HG03159 (cell line): Measurements from ENCODE around the gene THAP12.

Experiments used
- ATAC-seq: cut with Tn5 transposase; IDR thresholded peaks from one replicate; pipeline ENCODE4 v1.9.1; 2021; ENCODE audit warnings: mild to moderate bottlenecking, moderate library complexity; ENCODE audit not compliant: unreplicated experiment

The THAP12 gene

DNA sequence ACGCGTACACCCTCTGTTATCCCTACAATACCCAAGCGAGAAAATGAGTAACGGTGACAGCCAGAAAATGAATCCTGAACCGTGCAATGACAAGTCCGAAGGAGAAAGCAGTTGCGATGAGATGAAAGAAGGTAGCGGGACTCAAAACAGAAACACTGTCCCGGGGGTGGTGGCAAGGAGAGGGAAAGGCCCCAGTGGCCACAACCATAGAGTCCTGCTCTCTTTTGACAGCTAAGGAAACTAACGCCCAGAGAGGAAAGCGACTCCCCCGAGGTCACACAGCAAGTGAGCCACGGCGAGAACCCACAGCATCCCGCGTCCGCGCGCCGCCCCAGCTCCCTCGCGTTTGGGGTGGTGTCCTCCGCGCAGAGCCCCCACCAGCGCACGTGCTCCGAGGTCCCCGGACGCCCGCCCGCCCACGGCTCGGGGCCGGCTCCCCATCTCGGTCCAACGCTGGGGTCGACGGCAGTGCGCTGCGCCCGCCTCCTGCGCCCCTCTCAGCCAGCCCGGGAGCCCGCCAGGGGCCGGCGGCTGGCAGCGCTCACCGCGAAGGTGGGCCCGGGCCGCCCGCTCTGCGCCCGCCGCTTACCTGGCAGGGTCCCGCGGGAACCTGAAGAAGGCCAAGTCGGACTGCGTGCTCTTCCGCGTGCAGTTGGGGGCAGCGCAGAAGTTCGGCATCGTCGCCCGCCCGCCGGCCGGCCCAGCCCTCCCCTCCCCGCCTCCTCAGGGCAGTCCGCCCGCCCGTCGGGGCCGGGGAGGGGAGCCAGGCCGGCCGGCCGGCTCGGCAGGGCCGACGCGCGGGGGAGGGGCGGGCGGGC is 564 bp downstream of the THAP12 start:
- peak; percentile 8 for ATAC-seq

DNA sequence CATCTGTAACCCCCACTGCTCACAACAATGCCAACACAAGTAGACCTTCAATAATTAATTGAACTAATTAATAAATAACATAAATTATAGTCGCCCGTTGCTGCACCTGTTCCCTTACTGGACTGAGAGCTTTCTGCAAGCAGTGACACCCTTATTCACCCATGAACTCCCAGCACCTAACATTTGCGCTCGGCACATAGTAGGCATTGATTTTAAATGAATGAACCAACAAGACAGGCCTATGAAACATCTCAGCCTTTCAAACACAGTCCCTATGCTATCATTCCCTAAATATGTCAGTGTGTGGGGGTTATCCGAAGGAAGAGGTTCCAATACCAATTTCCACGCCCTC is 1.1 kb downstream of the THAP12 start:
- ATAC-seq, result no peak

DNA sequence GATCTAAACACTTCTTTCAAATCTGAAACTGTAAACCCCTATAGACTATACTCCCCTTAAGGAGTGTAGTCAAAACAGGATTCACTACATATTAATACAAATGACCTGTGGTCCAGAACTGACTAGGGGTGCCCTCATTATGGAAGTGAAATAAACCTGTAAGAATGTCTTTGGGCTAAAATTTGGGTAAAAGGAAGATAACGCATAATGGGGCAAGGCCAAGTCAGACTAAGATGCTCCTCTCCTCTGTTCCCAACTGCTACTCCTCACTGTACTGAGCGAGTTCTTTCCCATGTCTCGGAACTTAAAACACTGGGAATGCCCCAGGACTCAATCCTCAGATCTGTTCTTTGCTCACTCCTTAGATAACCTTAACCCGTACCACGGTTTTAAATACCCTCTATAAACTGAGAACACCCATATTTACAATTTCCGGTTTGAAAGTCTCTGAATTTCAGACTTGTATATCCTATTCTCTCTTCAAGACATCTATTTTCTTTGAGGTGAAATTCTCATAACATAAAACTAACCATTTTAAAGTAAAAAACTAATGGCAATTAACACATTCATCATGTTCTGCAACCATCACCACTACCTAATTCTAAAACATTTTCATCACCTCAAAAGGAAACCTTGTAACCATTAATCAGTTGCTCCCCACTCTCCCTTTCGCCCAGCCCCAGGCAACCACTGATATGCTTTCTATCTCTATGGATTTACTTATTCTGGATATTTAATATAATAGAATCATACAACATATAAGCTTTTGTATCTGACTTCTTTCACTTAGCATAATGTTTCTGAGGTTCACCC is 4.0 kb downstream of the THAP12 start:
- ATAC-seq, result no peak

DNA sequence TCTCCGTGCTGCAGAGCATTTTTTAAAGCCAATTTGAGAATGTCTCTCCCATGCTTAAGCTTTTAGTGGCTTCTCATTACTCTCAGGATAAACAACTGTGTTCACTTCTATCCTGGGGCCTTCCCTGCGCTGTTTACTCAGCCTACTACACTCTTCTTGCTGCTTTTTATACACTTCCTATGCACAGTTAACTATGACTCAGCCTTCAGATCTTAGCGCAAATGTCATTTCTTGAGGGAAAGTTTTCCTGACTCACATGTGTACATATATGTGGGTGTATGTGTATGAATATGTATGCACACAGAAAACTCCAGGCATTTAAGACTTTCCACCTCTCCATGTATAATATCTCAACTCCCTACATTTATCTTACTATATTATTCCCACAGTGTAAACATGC is 9.8 kb downstream of the THAP12 start:
- ATAC-seq, result no peak

DNA sequence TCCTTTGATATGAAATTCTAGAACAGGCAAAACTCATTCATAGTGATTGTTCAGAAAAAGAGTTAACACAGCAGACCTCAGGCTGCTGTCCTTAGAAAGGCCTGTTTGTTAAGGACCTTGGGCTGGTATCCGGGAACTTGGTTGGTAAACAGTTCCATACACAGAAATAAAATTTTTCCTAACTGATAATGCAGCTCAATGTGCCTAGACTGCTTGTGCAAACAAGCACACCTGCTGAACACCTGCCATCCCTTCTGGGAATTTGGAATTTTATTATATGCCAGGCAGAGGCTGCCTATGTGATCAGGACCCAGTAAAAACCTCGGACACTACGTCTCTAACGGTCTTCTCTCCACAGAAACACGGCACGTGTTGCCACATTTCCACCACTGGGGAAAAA is 11.5 kb downstream of the THAP12 start:
- ATAC-seq, result no peak

DNA sequence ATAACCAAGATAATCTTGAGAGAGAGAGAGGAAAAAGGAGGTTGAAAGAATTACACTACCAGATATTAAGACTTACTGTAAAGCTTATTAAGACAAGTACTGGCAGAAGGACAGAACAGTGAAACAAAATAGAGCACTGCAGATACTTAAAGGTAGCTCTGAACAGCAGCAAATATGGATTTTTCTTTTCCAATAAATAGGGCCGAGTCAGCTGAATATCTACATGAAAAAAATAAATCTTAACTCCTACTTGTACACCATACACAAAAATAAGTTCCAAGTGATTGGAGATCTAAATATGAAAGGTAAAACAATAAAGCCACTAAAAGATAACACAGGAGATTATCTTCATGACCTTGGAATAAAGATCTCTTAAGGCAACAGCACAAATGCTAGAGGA is 12.4 kb downstream of the THAP12 start:
- no peak for ATAC-seq

DNA sequence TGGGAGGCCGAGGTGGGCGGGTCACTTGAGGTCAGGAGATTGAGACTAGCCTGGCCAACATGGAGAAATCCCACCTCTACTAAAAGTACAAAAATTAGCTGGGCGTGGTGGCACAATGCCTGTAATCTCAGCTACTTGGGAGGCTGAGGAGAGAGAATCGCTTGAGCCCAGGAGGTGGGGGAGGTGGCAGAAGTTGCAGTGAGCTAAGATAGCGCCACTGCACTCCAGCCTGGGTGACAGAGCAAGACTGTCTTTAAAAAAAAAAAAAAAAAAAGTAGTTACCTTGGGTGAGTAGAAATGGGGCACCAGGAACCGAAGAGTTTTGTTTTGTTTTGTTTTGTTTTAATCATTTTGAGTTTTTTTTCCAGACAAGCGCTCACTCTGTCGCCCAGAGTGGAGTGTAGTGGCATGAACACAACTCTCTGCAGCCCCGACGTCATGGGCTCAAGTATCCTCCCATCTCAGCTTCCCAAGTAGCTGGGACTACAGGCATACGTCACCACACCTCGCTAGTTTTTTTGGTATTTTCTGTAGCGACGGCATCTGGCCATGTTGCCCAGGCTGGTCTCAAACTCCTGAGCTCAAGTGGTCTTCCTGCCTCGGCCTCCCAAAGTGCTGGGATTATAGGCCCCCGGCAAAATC is 15.8 kb downstream of the THAP12 start:
- ATAC-seq, result no peak

DNA sequence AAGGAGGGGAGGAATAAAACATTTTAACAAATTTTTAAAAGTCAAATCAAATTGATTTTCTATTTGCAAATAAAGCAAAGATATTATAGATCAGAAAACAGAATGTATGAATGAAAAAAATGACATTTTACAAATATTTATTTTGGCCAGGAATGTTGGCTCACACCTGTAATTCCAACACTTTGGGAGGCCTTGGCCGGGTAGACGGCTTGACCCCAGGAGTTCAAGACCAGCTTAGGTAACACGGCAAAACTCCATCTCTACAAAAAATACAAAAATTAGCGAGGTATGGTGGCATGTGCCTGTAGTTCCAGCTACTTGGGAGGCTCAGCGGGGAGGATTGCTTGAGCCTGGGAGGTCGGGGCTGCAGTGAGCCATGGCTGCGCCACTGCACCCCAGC is 18.2 kb downstream of the THAP12 start:
- ATAC-seq, result no peak

DNA sequence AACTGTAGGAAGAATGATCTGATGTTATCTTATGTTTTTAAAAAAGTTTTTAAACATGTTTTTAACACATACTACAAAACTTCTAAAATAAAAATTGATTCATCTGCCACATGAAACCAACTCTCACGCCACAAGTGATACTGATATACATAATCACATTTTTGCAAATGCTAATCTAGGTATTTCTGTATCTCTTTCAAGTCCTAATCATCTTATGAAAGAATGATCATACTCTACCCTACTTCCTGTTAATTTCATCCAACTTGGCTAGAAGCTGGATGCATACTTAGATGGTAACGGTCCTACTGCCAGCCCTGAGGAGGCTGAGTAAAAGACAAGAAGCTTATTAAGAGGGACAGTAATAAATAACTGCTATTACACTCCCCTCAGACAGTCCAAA is 19.2 kb downstream of the THAP12 start:
- ATAC-seq, result no peak

DNA sequence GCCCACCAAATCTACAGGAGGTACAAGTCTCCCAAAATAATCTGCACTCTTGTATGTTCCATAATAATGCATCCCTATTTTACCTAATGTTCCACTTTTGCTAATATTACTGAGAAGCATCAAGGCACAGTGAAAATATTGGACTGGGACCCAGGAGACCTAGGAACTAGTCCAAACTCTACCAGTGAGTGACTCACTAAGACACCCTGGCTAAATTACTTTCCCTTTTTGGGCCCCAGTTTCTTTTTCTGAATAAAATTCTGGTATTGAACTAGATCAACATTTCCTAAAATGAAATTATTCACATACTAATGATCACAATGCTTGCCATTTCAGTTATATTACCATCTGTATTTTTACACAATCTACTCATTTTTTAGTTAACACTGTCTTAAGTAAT is 19.6 kb downstream of the THAP12 start:
- ATAC-seq, result no peak

DNA sequence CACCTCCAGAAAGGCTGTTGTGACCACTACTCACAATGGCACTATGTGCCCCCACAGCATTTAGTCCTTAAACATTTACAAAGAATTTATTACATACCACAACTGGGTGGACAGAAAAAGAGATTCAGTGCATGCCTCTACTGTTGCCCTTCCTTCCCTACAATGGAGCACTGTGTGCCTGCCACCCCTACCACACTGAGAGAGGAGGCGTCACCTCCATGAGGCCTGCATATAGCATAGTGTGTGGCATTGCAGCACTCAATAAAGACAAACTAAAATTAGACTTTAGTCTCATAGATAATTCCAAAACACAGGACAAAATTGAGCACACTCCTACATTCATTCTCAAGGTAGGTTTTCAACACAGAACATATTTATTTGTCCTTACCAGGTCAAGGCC is 25.8 kb downstream of the THAP12 start:
- ATAC-seq, result no peak

DNA sequence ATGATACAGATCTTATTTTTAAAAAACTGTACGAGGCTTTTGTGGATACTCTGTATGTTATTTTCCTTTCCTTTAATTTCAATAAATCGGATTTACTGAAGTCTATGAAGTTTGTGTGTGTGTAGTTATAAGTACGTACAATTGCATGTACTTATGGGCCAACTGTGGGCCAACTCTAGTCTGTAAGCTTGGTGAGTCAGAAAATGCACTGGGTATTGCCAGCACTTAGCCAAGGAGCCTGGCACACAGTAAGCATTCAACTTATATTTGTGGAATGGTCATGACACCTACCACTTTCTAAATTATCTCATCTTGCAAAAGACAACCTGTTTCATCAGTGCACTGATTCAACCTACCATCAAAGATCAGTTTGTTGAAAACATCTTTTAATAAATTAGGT is 32.6 kb downstream of the THAP12 start:
- ATAC-seq, result no peak

DNA sequence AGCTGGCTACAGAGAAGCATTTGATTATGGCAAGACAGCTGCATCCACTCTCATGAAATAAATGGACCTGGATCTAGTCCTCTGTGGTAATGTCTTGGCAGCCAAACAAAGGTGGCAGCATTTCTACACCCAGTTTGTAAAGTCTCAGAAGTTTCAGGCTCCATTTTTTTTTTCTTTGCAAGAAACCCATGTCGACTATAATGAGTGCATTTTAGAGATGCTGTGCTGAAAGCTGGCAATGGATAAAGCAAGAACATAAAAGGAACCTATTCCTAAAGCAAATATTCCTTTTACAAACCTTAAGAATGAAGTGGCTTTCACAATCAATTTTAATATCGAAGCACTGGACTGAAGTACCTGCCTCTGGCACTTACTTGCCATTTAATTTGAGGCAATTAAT is 33.5 kb downstream of the THAP12 start:
- no peak for ATAC-seq

DNA sequence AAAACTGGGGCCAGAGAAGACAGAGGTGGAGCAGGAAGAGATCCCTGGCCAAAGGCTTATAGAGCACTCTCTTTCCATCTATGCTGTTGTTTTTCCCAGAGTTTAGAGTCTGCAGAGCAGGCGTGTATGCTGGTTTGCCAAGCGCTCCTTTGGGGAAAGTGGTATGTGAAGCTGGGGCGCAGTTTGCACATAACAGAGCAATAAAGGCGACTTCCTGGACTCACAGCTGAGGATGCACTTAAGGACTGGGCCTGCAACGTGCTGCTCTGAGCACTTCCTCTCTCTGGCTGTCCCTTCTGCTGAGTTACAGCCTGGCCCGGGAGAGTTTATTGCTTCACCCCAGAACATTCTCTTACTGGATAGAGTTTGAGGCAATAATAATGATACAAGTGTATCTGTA is 41.7 kb downstream of the THAP12 start:
- no peak for ATAC-seq

DNA sequence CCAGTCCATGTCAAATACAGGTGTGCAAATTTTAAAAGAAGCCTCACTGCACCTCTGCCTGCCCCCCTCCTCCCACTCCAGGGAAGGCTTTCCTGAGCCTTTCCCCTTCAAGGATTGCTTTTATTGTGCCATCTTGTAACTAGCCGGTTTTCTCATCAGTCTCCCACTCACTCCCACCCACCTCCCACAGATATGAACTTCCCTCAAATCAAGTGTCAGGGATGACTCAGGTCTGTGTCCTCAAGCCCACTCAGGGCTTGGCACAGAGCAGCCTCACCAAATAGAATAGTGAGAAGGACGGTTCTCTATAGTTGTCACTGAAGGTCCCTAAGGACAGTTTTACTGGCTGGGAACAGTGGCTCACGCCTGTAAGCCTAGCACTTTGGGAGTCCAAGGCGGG is 43.0 kb downstream of the THAP12 start:
- ATAC-seq, result no peak

DNA sequence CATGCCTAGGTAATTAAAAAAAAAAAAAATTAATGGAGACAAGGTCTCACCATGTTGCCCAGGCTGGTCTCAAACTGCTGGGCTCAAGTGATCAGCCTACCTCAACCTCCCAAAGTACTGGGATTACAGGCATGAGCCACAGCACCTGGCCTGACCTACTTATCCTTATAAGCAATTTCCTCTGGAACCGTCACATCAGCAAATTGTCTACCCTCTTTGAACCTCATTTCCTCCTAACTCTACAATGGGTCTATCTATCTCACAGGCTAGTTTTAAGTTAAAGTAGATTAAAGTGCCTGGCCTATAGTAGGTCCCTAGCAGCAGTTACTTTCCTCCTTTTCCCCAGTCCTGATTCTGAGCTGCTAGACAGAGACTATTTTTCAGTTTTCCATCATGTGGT is 43.5 kb downstream of the THAP12 start:
- ATAC-seq, result no peak

DNA sequence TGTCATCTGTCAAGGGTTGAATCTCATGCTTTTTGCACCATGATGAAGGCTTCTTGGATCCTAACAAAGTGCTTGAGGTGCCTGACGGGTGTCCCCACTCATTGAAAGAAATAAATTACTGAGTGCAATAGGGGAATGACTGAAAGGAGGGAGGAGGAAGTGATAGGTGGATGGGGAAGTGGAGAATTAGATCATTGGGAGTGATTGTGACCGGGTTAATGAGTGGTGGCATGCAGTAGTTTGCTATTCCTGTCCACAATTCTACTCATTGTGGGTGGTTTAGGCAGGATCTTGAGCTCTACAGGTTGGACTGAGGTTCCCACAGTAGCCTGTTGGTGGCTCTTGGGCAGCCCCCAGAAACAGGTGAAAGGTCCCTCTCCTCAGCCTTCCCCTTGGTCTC is 44.3 kb downstream of the THAP12 start:
- no peak for ATAC-seq

DNA sequence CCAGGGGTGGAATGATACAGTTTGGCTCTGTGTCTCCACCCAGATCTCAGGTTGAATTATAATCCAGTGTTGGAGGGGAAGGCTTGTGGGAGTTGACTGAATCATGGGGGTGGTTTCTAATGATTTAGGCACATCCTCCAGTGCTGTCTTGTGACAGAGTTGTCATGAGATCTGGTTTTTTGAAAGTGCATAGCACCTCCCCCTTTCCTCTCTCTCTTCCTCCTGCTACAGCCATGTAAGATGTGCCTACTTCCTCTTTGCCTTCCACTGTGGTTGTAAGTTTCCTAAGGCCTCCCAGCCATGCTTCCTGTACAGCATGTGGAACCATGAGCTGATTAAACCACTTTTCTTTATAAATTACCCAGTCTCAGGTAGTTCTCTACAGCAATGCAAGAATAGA is 45.1 kb downstream of the THAP12 start:
- no peak for ATAC-seq

DNA sequence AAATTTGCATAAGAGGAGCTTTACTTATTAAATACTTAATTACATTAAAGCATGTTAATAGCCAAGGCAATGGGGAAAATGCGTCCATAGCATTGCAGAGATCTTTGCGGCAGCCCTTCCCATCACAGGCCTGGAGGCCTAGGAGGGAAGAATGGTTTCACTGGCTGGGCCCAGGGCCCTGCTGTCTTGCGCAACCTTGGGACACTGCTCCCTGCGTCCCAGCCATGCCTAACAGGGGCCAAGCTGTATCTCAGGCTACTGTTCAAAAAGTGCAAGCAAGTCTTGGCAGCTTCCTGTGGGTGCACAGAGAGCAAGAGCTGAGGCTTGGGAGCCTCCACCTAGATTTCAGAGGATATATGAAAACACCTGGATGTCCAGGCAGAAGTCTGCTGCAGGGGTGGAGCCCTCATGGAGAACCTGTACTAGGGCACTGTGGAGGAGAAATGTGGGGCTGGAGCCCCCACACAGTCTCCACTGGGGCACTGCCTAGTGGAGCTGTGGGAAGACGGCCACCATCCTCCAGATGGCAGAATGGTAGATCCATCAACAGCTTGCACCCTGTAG is 46.0 kb downstream of the THAP12 start:
- ATAC-seq, result no peak

DNA sequence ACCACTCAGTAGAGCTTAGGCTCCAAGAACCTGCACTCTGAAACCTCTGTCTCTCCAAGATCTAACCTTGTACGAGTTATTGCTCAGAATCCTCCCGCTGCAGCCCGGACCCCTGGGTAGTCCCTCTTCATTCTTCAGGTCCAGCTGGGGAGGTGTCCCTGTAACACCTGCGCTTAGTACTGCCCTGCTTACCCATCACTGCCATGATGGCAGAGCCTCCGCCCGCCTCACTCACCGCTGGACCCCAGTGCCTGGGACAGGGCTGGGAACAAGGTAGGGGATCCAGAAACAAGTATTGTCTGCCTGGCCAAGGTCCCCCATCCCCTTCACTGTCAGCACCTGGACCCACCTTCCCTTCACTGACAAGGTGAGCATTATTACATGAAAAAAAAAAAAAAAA is 50.3 kb downstream of the THAP12 start:
- no peak for ATAC-seq

DNA sequence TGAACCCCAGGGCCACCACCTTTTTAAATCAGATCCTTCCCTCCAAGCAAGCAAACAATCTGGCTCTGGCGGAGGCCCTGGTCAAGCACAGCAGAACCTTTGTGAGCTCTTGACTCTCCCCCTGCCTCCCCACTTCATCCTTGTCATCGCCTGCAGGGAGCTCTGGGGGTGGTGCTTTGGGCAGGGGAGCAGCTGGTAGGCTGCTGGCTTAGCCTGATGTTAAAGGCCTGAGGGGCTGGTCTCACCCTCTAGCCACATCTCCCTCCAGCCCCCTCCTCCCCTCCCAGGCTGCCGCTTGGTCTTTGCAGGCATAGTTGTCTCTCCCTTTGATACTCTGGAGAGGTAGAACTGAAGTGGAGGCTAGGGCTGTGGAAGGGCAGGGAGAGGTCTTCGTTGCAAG is 50.9 kb downstream of the THAP12 start:
- no peak for ATAC-seq
